ENCODE results near the gene OGFOD3.
A peak's percentile ranks its signal among the peaks of the same experiment; 100 is the strongest.
"Not testable (repeated sequence)": the region's sequence is repeated elsewhere in the genome, so short reads cannot be mapped to it uniquely, and the experiment has no call there.

The OGFOD3 gene

GRCh38 chr17:82351713-82352488 lies 66.5 kb downstream of the OGFOD3 start:
- peak; percentile 90 for TF ChIP-seq CTCF (IDR thresholded peaks at IDR 0.05; ENCODE audit: low read length, missing control alignments)
- H3K4me3 ChIP-seq (replicated peaks; ENCODE audit: low read depth, low read length): no peak overlapping the region
- peak; percentile 94 for DNase-seq (ENCODE audit: low read depth)

GRCh38 chr17:82351254-82351712 lies 67.1 kb downstream of the OGFOD3 start:
- DNase-seq (ENCODE audit: low read depth): no peak
- TF ChIP-seq CTCF (IDR thresholded peaks at IDR 0.05; ENCODE audit: low read length, missing control alignments): no peak
- H3K4me3 ChIP-seq (replicated peaks; ENCODE audit: low read depth, low read length): no peak overlapping the region

GRCh38 chr17:82350182-82351030 lies 68.0 kb downstream of the OGFOD3 start:
- H3K4me3 ChIP-seq (replicated peaks; ENCODE audit: low read depth, low read length): no peak overlapping the region
- DNase-seq (ENCODE audit: low read depth): no peak
- TF ChIP-seq CTCF (IDR thresholded peaks at IDR 0.05; ENCODE audit: low read length, missing control alignments): no peak

GRCh38 chr17:82349287-82349701 lies 69.1 kb downstream of the OGFOD3 start:
- no peak for TF ChIP-seq CTCF (IDR thresholded peaks at IDR 0.05; ENCODE audit: low read length, missing control alignments)
- peak; percentile 23 for DNase-seq (ENCODE audit: low read depth)
- no peak overlapping the region for H3K4me3 ChIP-seq (replicated peaks; ENCODE audit: low read depth, low read length)

GRCh38 chr17:82348866-82349265 lies 69.5 kb downstream of the OGFOD3 start:
- no peak for DNase-seq (ENCODE audit: low read depth)
- no peak for TF ChIP-seq CTCF (IDR thresholded peaks at IDR 0.05; ENCODE audit: low read length, missing control alignments)
- no peak overlapping the region for H3K4me3 ChIP-seq (replicated peaks; ENCODE audit: low read depth, low read length)

- H3K4me3 ChIP-seq (replicated peaks; ENCODE audit: low read depth, low read length): no peak overlapping the region
- no peak for TF ChIP-seq CTCF (IDR thresholded peaks at IDR 0.05; ENCODE audit: low read length, missing control alignments)
- no peak for DNase-seq (ENCODE audit: low read depth)
These were observed 70.0 kb downstream of the OGFOD3 start for GRCh38 chr17:82348434-82348833.

- not testable (repeated sequence) for DNase-seq (ENCODE audit: low read depth); H3K4me3 ChIP-seq (replicated peaks; ENCODE audit: low read depth, low read length)
These were observed 70.4 kb downstream of the OGFOD3 start for GRCh38 chr17:82347994-82348393.
